Stimulated activated CD4-positive, alpha-beta T cell treated with anti-CD3 and anti-CD28 coated beads, Interleukin-4, amount 100 ng/mL, for 4 hours (primary cell): ENCODE measurements around the gene ZMYM5.
"Not testable (repeated sequence)": the region's sequence is repeated elsewhere in the genome, so short reads cannot be mapped to it uniquely, and the experiment has no call there.

ENCODE experiments used
- DNase-seq, 2 experiments: peaks; one replicate each; pipeline ENCODE4 v3.0.0-alpha.2; 2020

ZMYM5 gene

GRCh38 chr13:19863323-19864023 lies at the start of gene ZMYM5:
TSS of gene ZMYM5 (minus strand) at chr13:19863649. CDS start at chr13:19852180, 11,469 bp downstream.
- peak; percentile 94 for DNase-seq

GRCh38 chr13:19910336-19911072 lies 47.1 kb upstream of the ZMYM5 start:
- DNase-seq: no peak

GRCh38 chr13:19908350-19908986 lies 45.0 kb upstream of the ZMYM5 start:
- DNase-seq: no peak

- DNase-seq: not testable (repeated sequence)
Measured at GRCh38 chr13:19905487-19906195, 42.2 kb upstream of the ZMYM5 start.

- no peak for DNase-seq
Measured at GRCh38 chr13:19890030-19890429, 26.6 kb upstream of the ZMYM5 start.

GRCh38 chr13:19888799-19889198 lies 25.4 kb upstream of the ZMYM5 start:
- DNase-seq: no peak

- no peak for DNase-seq
Measured at GRCh38 chr13:19882231-19882630, 18.8 kb upstream of the ZMYM5 start.

- DNase-seq: no peak
Measured at GRCh38 chr13:19881641-19882040, 18.2 kb upstream of the ZMYM5 start.

GRCh38 chr13:19864746-19865309 lies 1.4 kb upstream of the ZMYM5 start:
- DNase-seq: peak; percentile 57 to 73

- DNase-seq: peak; percentile 48 to 51
Measured at GRCh38 chr13:19864024-19864745, 736 bp upstream of the ZMYM5 start.

GRCh38 chr13:19862481-19863313 lies 752 bp downstream of the ZMYM5 start:
- peak; percentile 25 to 36 for DNase-seq

GRCh38 chr13:19861762-19862161 lies 1.7 kb downstream of the ZMYM5 start:
- DNase-seq: no peak

GRCh38 chr13:19860884-19861655 lies 2.4 kb downstream of the ZMYM5 start:
- no peak for DNase-seq

GRCh38 chr13:19857637-19858036 lies 5.8 kb downstream of the ZMYM5 start:
- not testable (repeated sequence) for DNase-seq

GRCh38 chr13:19852766-19853165 lies 10.7 kb downstream of the ZMYM5 start:
- DNase-seq: no peak

GRCh38 chr13:19845758-19846157 lies 17.7 kb downstream of the ZMYM5 start:
- no peak for DNase-seq

GRCh38 chr13:19838865-19839275 lies 24.6 kb downstream of the ZMYM5 start:
- DNase-seq: no peak

- no peak for DNase-seq
Measured at GRCh38 chr13:19836472-19836871, 27.0 kb downstream of the ZMYM5 start.

GRCh38 chr13:19834704-19835103 lies 28.7 kb downstream of the ZMYM5 start:
- DNase-seq: no peak

GRCh38 chr13:19822673-19823072 lies 40.8 kb downstream of the ZMYM5 start:
- DNase-seq: no peak
